ENCODE data around the gene PITPNB. TPM values are rescaled to one million over a fixed set of nuclear protein-coding genes. Genes with fewer than 3 reads are reported as not detected.

PITPNB gene
- 22.9 and 25.6 TPM in 2 replicates for total RNA-seq (2012; rRNA removed)

GRCh38 chr22:27919222-27919941, at the start of gene PITPNB:
Gene PITPNB, minus strand, starts transcription at chr22:27919256. Its CDS starts 65 bp downstream, at chr22:27919191.
- no peaks in the 10 kb centered on the region for H3K27me3 ChIP-seq (ENCODE audit: control insufficient read depth, insufficient read depth, low read length)
- H3K9ac ChIP-seq (ENCODE audit: low read depth, low read length), result peak within 1 kb of the TSS; percentile 92
- peak within 1 kb of the TSS; percentile 83 for H3K4me3 ChIP-seq (ENCODE audit: low read length)
- no peaks in the 10 kb centered on the region for H3K36me3 ChIP-seq (ENCODE audit: insufficient read depth, low read length)
- H3K4me2 ChIP-seq (ENCODE audit: low read length), result peak within 1 kb of the TSS; percentile 92
- H3K4me1 ChIP-seq (ENCODE audit: control insufficient read depth, insufficient read depth, low read length), result peaks cover 36% of the 10 kb centered on the region
- no peaks in the 10 kb centered on the region for H3K9me3 ChIP-seq (replicated peaks; ENCODE audit: low read length)

- no peak overlapping the region for H3K9ac ChIP-seq (ENCODE audit: low read depth, low read length)
- H3K27me3 ChIP-seq (ENCODE audit: control insufficient read depth, insufficient read depth, low read length), result no peaks in the 10 kb centered on the region
- H3K4me1 ChIP-seq (ENCODE audit: control insufficient read depth, insufficient read depth, low read length), result peaks cover 11% of the 10 kb centered on the region
- H3K4me2 ChIP-seq (ENCODE audit: low read length), result no peak overlapping the region
- peaks cover 3% of the 10 kb centered on the region for H3K9me3 ChIP-seq (replicated peaks; ENCODE audit: low read length)
- no peaks in the 10 kb centered on the region for H3K36me3 ChIP-seq (ENCODE audit: insufficient read depth, low read length)
- no peak overlapping the region for H3K4me3 ChIP-seq (ENCODE audit: low read length)
These were observed 47.4 kb upstream of the PITPNB start for GRCh38 chr22:27966168-27967064.

DNA sequence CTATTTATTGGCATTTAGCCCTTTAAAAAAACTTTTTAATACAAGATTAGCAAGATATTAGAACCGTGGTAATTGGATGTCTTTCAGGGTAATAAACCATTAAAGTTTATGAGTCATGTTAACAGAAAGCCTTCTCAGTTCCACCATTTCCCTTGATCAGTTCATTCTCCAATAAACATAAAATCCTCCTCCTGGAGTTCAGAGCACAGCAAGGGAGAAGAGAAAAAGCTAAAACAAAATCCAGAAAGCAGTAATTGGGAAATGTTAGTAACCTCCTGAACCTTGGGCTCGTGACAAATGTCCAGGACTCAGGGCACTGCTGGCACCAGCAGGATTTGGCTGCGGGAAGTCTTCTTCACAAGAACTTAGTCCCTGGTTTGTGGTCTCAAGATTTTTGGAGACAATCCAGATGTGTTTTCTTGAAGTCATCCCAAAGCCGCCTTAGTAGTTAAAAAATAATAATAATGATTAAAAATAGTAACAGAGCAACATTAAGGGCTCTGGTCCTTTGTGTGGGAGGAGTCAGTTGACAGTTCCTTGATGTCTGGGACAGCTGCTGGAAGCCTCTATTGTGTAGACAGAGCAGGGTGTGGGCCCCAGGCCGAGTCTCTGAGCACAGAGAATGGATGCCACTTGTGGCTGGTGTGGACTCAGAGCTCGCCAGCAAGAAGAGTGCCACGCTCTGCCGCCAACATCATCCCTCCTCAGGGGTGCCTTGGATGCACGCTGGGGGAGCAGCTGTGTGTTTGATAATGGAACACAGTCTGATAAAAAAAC, 43.4 kb upstream of the PITPNB start:
- peak overlapping the region; percentile 46 for H3K9ac ChIP-seq (ENCODE audit: low read depth, low read length)
- H3K4me2 ChIP-seq (ENCODE audit: low read length), result peak overlapping the region; percentile 45
- no peaks in the 10 kb centered on the region for H3K9me3 ChIP-seq (replicated peaks; ENCODE audit: low read length)
- no peaks in the 10 kb centered on the region for H3K27me3 ChIP-seq (ENCODE audit: control insufficient read depth, insufficient read depth, low read length)
- H3K4me1 ChIP-seq (ENCODE audit: control insufficient read depth, insufficient read depth, low read length), result peaks cover 11% of the 10 kb centered on the region
- peak overlapping the region; percentile 53 for H3K4me3 ChIP-seq (ENCODE audit: low read length)
- H3K36me3 ChIP-seq (ENCODE audit: insufficient read depth, low read length), result no peaks in the 10 kb centered on the region

DNA sequence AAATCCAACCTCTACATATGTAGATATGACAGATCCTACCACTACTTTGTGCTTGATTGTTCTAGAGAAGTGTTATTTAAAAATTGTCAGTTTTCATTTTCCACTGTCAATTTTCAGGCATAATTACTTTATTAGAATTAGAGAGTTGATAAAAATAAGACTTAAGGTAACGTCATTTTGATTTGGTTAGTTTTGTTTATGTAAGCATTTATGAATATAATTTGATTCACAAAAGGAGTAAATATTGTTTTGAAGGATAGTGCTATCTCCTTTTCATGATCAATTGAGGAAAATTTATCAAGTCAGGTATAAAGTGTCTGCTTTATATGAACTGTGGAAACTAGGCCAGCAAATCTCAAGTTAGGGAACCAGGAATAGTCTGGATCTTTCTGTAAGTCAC, 42.6 kb upstream of the PITPNB start:
- H3K4me3 ChIP-seq (ENCODE audit: low read length), result no peak overlapping the region
- H3K27me3 ChIP-seq (ENCODE audit: control insufficient read depth, insufficient read depth, low read length), result no peaks in the 10 kb centered on the region
- H3K36me3 ChIP-seq (ENCODE audit: insufficient read depth, low read length), result no peaks in the 10 kb centered on the region
- H3K4me2 ChIP-seq (ENCODE audit: low read length), result no peak overlapping the region
- no peak overlapping the region for H3K9ac ChIP-seq (ENCODE audit: low read depth, low read length)
- no peaks in the 10 kb centered on the region for H3K9me3 ChIP-seq (replicated peaks; ENCODE audit: low read length)
- peaks cover 11% of the 10 kb centered on the region for H3K4me1 ChIP-seq (ENCODE audit: control insufficient read depth, insufficient read depth, low read length)

GRCh38 chr22:27961182-27961581, 42.1 kb upstream of the PITPNB start:
- Histone ChIP-seq H3K4me2 (ENCODE audit: low read length) (no peak overlapping the region), H3K36me3 (ENCODE audit: insufficient read depth, low read length) (no peaks in the 10 kb centered on the region), H3K4me1 (ENCODE audit: control insufficient read depth, insufficient read depth, low read length) (peaks cover 11% of the 10 kb centered on the region), H3K9ac (ENCODE audit: low read depth, low read length) (no peak overlapping the region), H3K9me3 (replicated peaks; ENCODE audit: low read length) (no peaks in the 10 kb centered on the region), H3K4me3 (ENCODE audit: low read length) (no peak overlapping the region), H3K27me3 (ENCODE audit: control insufficient read depth, insufficient read depth, low read length) (no peaks in the 10 kb centered on the region)

GRCh38 chr22:27959335-27960090, 40.5 kb upstream of the PITPNB start:
- no peak overlapping the region for H3K9ac ChIP-seq (ENCODE audit: low read depth, low read length)
- no peaks in the 10 kb centered on the region for H3K27me3 ChIP-seq (ENCODE audit: control insufficient read depth, insufficient read depth, low read length)
- no peak overlapping the region for H3K4me2 ChIP-seq (ENCODE audit: low read length)
- no peaks in the 10 kb centered on the region for H3K9me3 ChIP-seq (replicated peaks; ENCODE audit: low read length)
- no peaks in the 10 kb centered on the region for H3K36me3 ChIP-seq (ENCODE audit: insufficient read depth, low read length)
- H3K4me3 ChIP-seq (ENCODE audit: low read length), result no peak overlapping the region
- H3K4me1 ChIP-seq (ENCODE audit: control insufficient read depth, insufficient read depth, low read length), result peaks cover 11% of the 10 kb centered on the region

- Histone ChIP-seq H3K27me3 (ENCODE audit: control insufficient read depth, insufficient read depth, low read length) (no peaks in the 10 kb centered on the region), H3K4me1 (ENCODE audit: control insufficient read depth, insufficient read depth, low read length) (peaks cover 11% of the 10 kb centered on the region), H3K9me3 (replicated peaks; ENCODE audit: low read length) (no peaks in the 10 kb centered on the region), H3K4me3 (ENCODE audit: low read length) (no peak overlapping the region), H3K36me3 (ENCODE audit: insufficient read depth, low read length) (no peaks in the 10 kb centered on the region), H3K4me2 (ENCODE audit: low read length) (no peak overlapping the region), H3K9ac (ENCODE audit: low read depth, low read length) (no peak overlapping the region)
These were observed 33.7 kb upstream of the PITPNB start for GRCh38 chr22:27952779-27953178.

GRCh38 chr22:27952091-27952490, 33.0 kb upstream of the PITPNB start:
- no peaks in the 10 kb centered on the region for H3K9me3 ChIP-seq (replicated peaks; ENCODE audit: low read length)
- no peaks in the 10 kb centered on the region for H3K36me3 ChIP-seq (ENCODE audit: insufficient read depth, low read length)
- no peak overlapping the region for H3K4me3 ChIP-seq (ENCODE audit: low read length)
- H3K4me2 ChIP-seq (ENCODE audit: low read length), result peak overlapping the region; percentile 10
- no peak overlapping the region for H3K9ac ChIP-seq (ENCODE audit: low read depth, low read length)
- H3K4me1 ChIP-seq (ENCODE audit: control insufficient read depth, insufficient read depth, low read length), result peaks cover 11% of the 10 kb centered on the region
- H3K27me3 ChIP-seq (ENCODE audit: control insufficient read depth, insufficient read depth, low read length), result no peaks in the 10 kb centered on the region

DNA sequence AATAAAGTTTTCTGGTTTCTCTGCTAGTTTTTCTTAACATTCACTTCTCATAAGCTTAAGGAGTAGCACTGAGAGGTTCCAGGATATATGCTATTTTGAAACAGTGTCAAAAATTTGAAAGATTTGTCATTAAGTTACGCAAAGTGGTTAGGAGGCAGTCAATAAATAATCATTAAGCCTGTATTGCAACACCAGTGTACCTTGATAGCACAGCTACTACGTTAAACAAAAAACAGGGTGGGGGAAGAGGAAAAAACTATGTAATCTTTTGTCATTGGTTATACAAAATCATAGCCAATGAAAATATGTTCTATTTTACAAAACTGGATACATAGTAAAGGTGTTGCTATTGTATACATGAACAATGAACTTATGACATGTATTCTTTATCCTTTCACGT, 30.4 kb upstream of the PITPNB start:
- H3K4me3 ChIP-seq (ENCODE audit: low read length), result no peak overlapping the region

DNA sequence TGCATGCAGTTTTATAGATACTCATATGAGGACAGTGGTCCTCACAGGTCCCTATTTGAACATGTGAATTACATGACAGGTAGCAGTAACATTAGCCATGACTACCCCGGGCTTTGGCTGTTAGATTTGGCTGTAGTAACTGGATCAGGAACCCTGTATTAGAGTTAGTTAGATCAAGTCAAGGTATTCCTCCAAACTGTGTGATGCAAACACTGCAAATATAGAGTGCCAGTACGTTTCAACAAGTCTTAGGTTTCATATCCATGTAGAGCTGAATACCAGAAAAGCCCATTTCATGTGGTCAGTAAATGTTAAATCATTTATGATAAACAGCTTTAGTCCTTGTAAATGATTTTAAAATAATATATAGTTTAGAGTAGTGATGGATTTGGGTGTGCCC, 29.5 kb upstream of the PITPNB start:
- Histone ChIP-seq H3K27me3 (ENCODE audit: control insufficient read depth, insufficient read depth, low read length) (no peaks in the 10 kb centered on the region), H3K4me3 (ENCODE audit: low read length) (no peak overlapping the region), H3K4me1 (ENCODE audit: control insufficient read depth, insufficient read depth, low read length) (peaks cover 11% of the 10 kb centered on the region), H3K4me2 (ENCODE audit: low read length) (no peak overlapping the region), H3K9ac (ENCODE audit: low read depth, low read length) (no peak overlapping the region), H3K36me3 (ENCODE audit: insufficient read depth, low read length) (no peaks in the 10 kb centered on the region), H3K9me3 (replicated peaks; ENCODE audit: low read length) (no peaks in the 10 kb centered on the region)

More for the DNA sequence above, 30.4 kb upstream of the PITPNB start:
- Histone ChIP-seq H3K9ac (ENCODE audit: low read depth, low read length) (no peak overlapping the region), H3K27me3 (ENCODE audit: control insufficient read depth, insufficient read depth, low read length) (no peaks in the 10 kb centered on the region), H3K36me3 (ENCODE audit: insufficient read depth, low read length) (no peaks in the 10 kb centered on the region), H3K9me3 (replicated peaks; ENCODE audit: low read length) (no peaks in the 10 kb centered on the region), H3K4me1 (ENCODE audit: control insufficient read depth, insufficient read depth, low read length) (peaks cover 11% of the 10 kb centered on the region), H3K4me2 (ENCODE audit: low read length) (no peak overlapping the region)
